HCT116 (cell line): Measurements from ENCODE around the gene PCDHGA3. TPM values are rescaled to one million over a fixed set of nuclear protein-coding genes. Genes with fewer than 3 reads are reported as not detected.

Experiments
- ATAC-seq: fragments of 200-7000 bp; cut with Tn5 transposase; 2 replicates; pipeline ENCODE4 v1.9.1; 2020; ENCODE audit warnings: mild to moderate bottlenecking, moderate library complexity
- BruUV-seq: library from RNA; stranded (reverse); fragments of 400-500 nt; replicated peaks from 2 replicates; lab custom pipeline; 2021; lab: Mats Ljungman, UMichigan
- CTCF ChIA-PET: fragments of 300-600 bp; sonication (Branson Sonifier 250); formaldehyde crosslinking; loops from one replicate; lab custom pipeline; 2021; ENCODE audit warnings: antibody characterized with exemption; lab: Charles Lee
- POLR2A ChIA-PET: fragments of 300-600, 350-600 bp; sonication (Branson Sonifier 250); formaldehyde crosslinking; loops from one replicate; lab custom pipeline; 2021; ENCODE audit warnings: antibody characterized with exemption; lab: Charles Lee
- RAD21 ChIA-PET, 2 experiments: fragments of 300-600 bp; sonication (Branson Sonifier 250); formaldehyde crosslinking; loops; one replicate each; lab custom pipeline; 2023; ENCODE audit warnings: low total read pairs in 2 of 2; ENCODE audit not compliant: uncharacterized antibody in 2 of 2, unreplicated experiment in 2 of 2, low non-redundant PET in 1 of 2; lab: Charles Lee
- DNase-seq: peaks from one replicate; pipeline ENCODE4 v3.0.0-alpha.2; 2010; ENCODE audit warnings: low read depth, low spot score
- H2AFZ ChIP-seq: fragments of 200-600 bp; shearing (Covaris generic), sonication (generic); 2 replicates; pipeline ENCODE4 v1.6.1; 2017; ENCODE audit warnings: low read depth, mixed run types, mixed read lengths, antibody characterized with exemption, low read length; ENCODE audit not compliant: poor library complexity, severe bottlenecking
- H3K27ac ChIP-seq: 2 replicates; pipeline ENCODE4 v1.5.1; 2012; ENCODE audit warnings: low read depth, low read length
- H3K27me3 ChIP-seq: fragments of 200-600 bp; sonication (generic); 2 replicates; pipeline ENCODE4 v1.6.1; 2016; ENCODE audit warnings: mixed run types, low read length, mixed read lengths; ENCODE audit not compliant: insufficient read depth
- H3K36me3 ChIP-seq, 2 experiments: fragments of 200-500 bp in 1 of 2; fragments of 200-600 bp in 1 of 2; sonication (Bioruptor generic) in 1 of 2; sonication (generic) in 1 of 2; 2 replicates each; pipeline versions ENCODE4 v1.5.1 to v1.6.1; 2014 to 2016; ENCODE audit warnings: low read length in 2 of 2, inconsistent platforms in 1 of 2, mixed read lengths in 1 of 2, mixed run types in 1 of 2; ENCODE audit not compliant: insufficient read depth in 2 of 2, control insufficient read depth in 1 of 2
- H3K4me1 ChIP-seq, 2 experiments: fragments of 200-600 bp in 1 of 2; sonication (generic) in 1 of 2; 2 replicates each; pipeline versions ENCODE4 v1.5.1 to v1.6.1; 2012 to 2017; ENCODE audit warnings: low read length in 2 of 2, inconsistent platforms in 1 of 2, mild to moderate bottlenecking in 1 of 2, mixed read lengths in 1 of 2, mixed run types in 1 of 2, moderate library complexity in 1 of 2; ENCODE audit not compliant: insufficient read depth in 2 of 2, control insufficient read depth in 1 of 2
- H3K4me2 ChIP-seq: fragments of 200-600 bp; sonication (generic); 2 replicates; pipeline ENCODE4 v1.6.1; 2017; ENCODE audit warnings: mixed run types, low read length, mixed read lengths
- H3K4me3 ChIP-seq, 2 experiments: fragments of 200-600 bp in 1 of 2; sonication (generic) in 1 of 2; replicated peaks in 1 of 2; 2 replicates each; pipeline ENCODE4 v1.5.1; 2011 to 2016; ENCODE audit warnings: low read length in 2 of 2, control low read depth in 1 of 2, low read depth in 1 of 2, mild to moderate bottlenecking in 1 of 2, mixed read lengths in 1 of 2, mixed run types in 1 of 2
- H3K79me2 ChIP-seq: fragments of 200-600 bp; sonication (generic); 2 replicates; pipeline ENCODE4 v1.6.1; 2017; ENCODE audit warnings: mild to moderate bottlenecking, mixed run types, low read length, moderate library complexity, mixed read lengths; ENCODE audit not compliant: insufficient read depth
- H3K9ac ChIP-seq: fragments of 200-600 bp; sonication (generic); 2 replicates; pipeline ENCODE4 v1.6.1; 2016; ENCODE audit warnings: low read length, mixed read lengths
- H3K9me2 ChIP-seq: fragments of 200-600 bp; sonication (generic), shearing (Covaris generic); 2 replicates; pipeline ENCODE4 v1.6.1; 2017; ENCODE audit warnings: mixed run types, mild to moderate bottlenecking, moderate library complexity; ENCODE audit not compliant: insufficient read depth
- H3K9me3 ChIP-seq, 2 experiments: fragments of 200-500 bp in 1 of 2; fragments of 200-600 bp in 1 of 2; sonication (Bioruptor generic) in 1 of 2; sonication (generic) in 1 of 2; 2 replicates each; pipeline ENCODE4 v1.6.1; 2014 to 2017; ENCODE audit warnings: low read length in 2 of 2, mixed read lengths in 2 of 2, inconsistent platforms in 1 of 2, low read depth in 1 of 2, mild to moderate bottlenecking in 1 of 2, mixed run types in 1 of 2, moderate library complexity in 1 of 2; ENCODE audit not compliant: control insufficient read depth in 1 of 2, insufficient read depth in 1 of 2
- H4K20me1 ChIP-seq: fragments of 200-600 bp; sonication (generic), shearing (Covaris generic); 2 replicates; pipeline ENCODE4 v1.6.1; 2017; ENCODE audit warnings: mixed run types, mild to moderate bottlenecking, moderate library complexity; ENCODE audit not compliant: insufficient read depth
- EZH2phosphoT487 ChIP-seq: fragments of 200-600 bp; IDR thresholded peaks from 2 replicates; pipeline ENCODE4 v1.6.1; 2018; ENCODE audit warnings: antibody characterized with exemption, borderline replicate concordance
- FOSL1 ChIP-seq: IDR thresholded peaks from 2 replicates; pipeline ENCODE4 v1.6.1; 2012; ENCODE audit warnings: low read depth
- JUND ChIP-seq: IDR thresholded peaks from 2 replicates; pipeline ENCODE4 v1.6.1; 2012
- RAD21 ChIP-seq: IDR thresholded peaks from 2 replicates; pipeline ENCODE4 v1.6.1; 2012; ENCODE audit warnings: low read depth, mild to moderate bottlenecking
- SIN3A ChIP-seq: IDR thresholded peaks from 2 replicates; pipeline ENCODE4 v1.6.1; 2012; ENCODE audit warnings: low read depth
- TCF7L2 ChIP-seq: IDR thresholded peaks from 2 replicates; pipeline ENCODE4 v1.7.0; 2011; ENCODE audit warnings: borderline replicate concordance, inconsistent platforms; ENCODE audit not compliant: insufficient read depth, insufficient read length; ENCODE audit errors: extremely low read depth
- YY1 ChIP-seq: IDR thresholded peaks from 2 replicates; pipeline ENCODE4 v1.6.1; 2011; ENCODE audit warnings: low read length, low read depth, moderate library complexity, mild to moderate bottlenecking; ENCODE audit not compliant: insufficient replicate concordance; ENCODE audit errors: extremely low read depth
- ZFX ChIP-seq: fragments of 450-650 bp; IDR thresholded peaks from 2 replicates; pipeline ENCODE4 v1.6.1; 2017
- ZNF274 ChIP-seq: fragments of 200-500 bp; sonication (Bioruptor generic); IDR thresholded peaks from 2 replicates; pipeline ENCODE4 v1.6.1; 2014; ENCODE audit warnings: mild to moderate bottlenecking, low read depth, low read length, inconsistent platforms
- intact Hi-C: fragments of 100-400 bp; cut with micrococcal nuclease; formaldehyde crosslinking; loops from 2 replicates; pipeline ENCODE4 v1.10.0; 2022
- total RNA-seq: library from RNA; stranded (reverse); gene quantifications from one replicate; pipeline ENCODE4 v1.2.1, GENCODE V29; 2021; ENCODE audit not compliant: unreplicated experiment
- TF ChIP-seq, protein P1 (sequence below): IDR thresholded peaks from 2 replicates; pipeline ENCODE4 v1.6.1; 2012
- TF ChIP-seq, protein P2 (sequence below): IDR thresholded peaks from 2 replicates; pipeline ENCODE4 v1.6.1; 2012
- TF ChIP-seq, protein P3 (sequence below), 3 experiments: fragments of 200-600 bp in 1 of 3; sonication (generic) in 1 of 3; IDR thresholded peaks in 2 of 3; conservative IDR thresholded peaks in 1 of 3; 2 replicates each; pipeline ENCODE4 v1.5.1; 2012 to 2017; ENCODE audit warnings: low read depth in 2 of 3, low read length in 2 of 3, antibody characterized with exemption in 1 of 3, borderline replicate concordance in 1 of 3, control low read depth in 1 of 3, mild to moderate bottlenecking in 1 of 3, mixed read lengths in 1 of 3, mixed run types in 1 of 3, moderate library complexity in 1 of 3; ENCODE audit not compliant: insufficient read depth in 1 of 3

PCDHGA3 gene
- total RNA-seq, 1 experiment from 2014 or later, result not detected

DNA sequence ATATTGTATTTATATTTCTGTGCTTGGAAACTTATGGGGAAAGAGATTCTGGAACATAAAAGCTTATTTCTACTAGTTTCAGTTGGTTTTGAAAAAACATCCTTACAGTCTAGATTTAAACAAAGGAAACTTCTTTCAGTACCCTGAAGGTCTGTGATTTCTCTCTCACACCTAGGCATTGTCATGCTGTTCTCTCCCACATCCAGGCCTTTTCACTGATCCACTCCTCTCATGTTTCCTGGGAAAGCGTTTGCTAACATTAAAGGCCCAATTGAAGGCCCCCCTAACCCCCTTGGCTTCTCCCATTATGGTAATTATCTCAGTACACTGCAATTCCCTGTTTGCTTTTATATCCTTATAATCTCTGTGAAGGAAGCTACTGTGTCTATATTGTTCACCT lies 856 bp upstream of the PCDHGA3 start:
- BruUV-seq, result no TSS peak
- Histone ChIP-seq H3K79me2 (no peaks in the 10 kb centered on the region), H3K9me2 (no peaks in the 10 kb centered on the region), H3K4me2 (no peak overlapping the region), H3K27me3 (no peaks in the 10 kb centered on the region), H3K9me3 (peaks cover 4% of the 10 kb centered on the region in 2 experiments; a peak in 2 of 4 replicates), H3K36me3 (no peaks in the 10 kb centered on the region), H3K9ac (no peak overlapping the region), H3K4me3 (no peak overlapping the region), H2AFZ (no peak overlapping the region), H4K20me1 (no peaks in the 10 kb centered on the region), H3K27ac (no peak overlapping the region), H3K4me1 (no peaks in the 10 kb centered on the region)
- ATAC-seq (no peak), DNase-seq (no peak)
- ChIA-PET RAD21 (no interaction called here), CTCF (no interaction called here), POLR2A (no interaction called here)
- intact Hi-C loops, result no loop called here
- TF ChIP-seq YY1, result no peak
- TF ChIP-seq TCF7L2, result no peak
- TF ChIP-seq FOSL1, result no peak
- no peak for TF ChIP-seq JUND
- no peak for TF ChIP-seq SIN3A
- no peak for TF ChIP-seq EZH2phosphoT487
- no peak for TF ChIP-seq ZFX
- TF ChIP-seq, protein P1, sequence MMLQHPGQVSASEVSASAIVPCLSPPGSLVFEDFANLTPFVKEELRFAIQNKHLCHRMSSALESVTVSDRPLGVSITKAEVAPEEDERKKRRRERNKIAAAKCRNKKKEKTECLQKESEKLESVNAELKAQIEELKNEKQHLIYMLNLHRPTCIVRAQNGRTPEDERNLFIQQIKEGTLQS, result no peak
- TF ChIP-seq RAD21, result no peak
- TF ChIP-seq, protein P2, sequence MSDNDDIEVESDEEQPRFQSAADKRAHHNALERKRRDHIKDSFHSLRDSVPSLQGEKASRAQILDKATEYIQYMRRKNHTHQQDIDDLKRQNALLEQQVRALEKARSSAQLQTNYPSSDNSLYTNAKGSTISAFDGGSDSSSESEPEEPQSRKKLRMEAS, result no peak
- no peak for TF ChIP-seq ZNF274
- TF ChIP-seq, protein P3, sequence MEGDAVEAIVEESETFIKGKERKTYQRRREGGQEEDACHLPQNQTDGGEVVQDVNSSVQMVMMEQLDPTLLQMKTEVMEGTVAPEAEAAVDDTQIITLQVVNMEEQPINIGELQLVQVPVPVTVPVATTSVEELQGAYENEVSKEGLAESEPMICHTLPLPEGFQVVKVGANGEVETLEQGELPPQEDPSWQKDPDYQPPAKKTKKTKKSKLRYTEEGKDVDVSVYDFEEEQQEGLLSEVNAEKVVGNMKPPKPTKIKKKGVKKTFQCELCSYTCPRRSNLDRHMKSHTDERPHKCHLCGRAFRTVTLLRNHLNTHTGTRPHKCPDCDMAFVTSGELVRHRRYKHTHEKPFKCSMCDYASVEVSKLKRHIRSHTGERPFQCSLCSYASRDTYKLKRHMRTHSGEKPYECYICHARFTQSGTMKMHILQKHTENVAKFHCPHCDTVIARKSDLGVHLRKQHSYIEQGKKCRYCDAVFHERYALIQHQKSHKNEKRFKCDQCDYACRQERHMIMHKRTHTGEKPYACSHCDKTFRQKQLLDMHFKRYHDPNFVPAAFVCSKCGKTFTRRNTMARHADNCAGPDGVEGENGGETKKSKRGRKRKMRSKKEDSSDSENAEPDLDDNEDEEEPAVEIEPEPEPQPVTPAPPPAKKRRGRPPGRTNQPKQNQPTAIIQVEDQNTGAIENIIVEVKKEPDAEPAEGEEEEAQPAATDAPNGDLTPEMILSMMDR (IDR thresholded peaks at IDR 0.05 in 2 of 3, conservative IDR thresholded peaks at IDR 0.05 in 1 of 3; ENCODE audit: borderline replicate concordance in 1 of 3, insufficient read depth in 1 of 3, low read depth in 2 of 3, low read length in 2 of 3), result no peak
